Peyer's patch (tissue), 4 donors: ENCODE measurements around the gene PAEP.
"Not testable (repeated sequence)": the region's sequence is repeated elsewhere in the genome, so short reads cannot be mapped to it uniquely, and the experiment has no call there.

ENCODE experiments used
- POLR2A ChIP-seq, 2 donors: fragments of 450-650 bp; IDR thresholded peaks; one replicate each; pipeline ENCODE4 v1.5.1; 2017; ENCODE audit warnings: antibody characterized with exemption in 2 of 2, mild to moderate bottlenecking in 2 of 2, moderate library complexity in 2 of 2
- TF ChIP-seq, protein P1 (sequence below), 6 experiments: fragments of 450-650 bp in 4 of 6; fragments of 200-600 bp in 2 of 6; sonication (generic) in 1 of 6; IDR thresholded peaks; one replicate each; pipeline ENCODE4 v1.5.1; 2017 to 2019; ENCODE audit warnings: antibody characterized with exemption in 6 of 6, mild to moderate bottlenecking in 3 of 6, moderate library complexity in 1 of 6

GRCh38 chr9:135543262-135543894 lies 18.2 kb upstream of the PAEP start:
- TF ChIP-seq, protein P1, sequence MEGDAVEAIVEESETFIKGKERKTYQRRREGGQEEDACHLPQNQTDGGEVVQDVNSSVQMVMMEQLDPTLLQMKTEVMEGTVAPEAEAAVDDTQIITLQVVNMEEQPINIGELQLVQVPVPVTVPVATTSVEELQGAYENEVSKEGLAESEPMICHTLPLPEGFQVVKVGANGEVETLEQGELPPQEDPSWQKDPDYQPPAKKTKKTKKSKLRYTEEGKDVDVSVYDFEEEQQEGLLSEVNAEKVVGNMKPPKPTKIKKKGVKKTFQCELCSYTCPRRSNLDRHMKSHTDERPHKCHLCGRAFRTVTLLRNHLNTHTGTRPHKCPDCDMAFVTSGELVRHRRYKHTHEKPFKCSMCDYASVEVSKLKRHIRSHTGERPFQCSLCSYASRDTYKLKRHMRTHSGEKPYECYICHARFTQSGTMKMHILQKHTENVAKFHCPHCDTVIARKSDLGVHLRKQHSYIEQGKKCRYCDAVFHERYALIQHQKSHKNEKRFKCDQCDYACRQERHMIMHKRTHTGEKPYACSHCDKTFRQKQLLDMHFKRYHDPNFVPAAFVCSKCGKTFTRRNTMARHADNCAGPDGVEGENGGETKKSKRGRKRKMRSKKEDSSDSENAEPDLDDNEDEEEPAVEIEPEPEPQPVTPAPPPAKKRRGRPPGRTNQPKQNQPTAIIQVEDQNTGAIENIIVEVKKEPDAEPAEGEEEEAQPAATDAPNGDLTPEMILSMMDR (IDR thresholded peaks at IDR 0.05), result not testable (repeated sequence)
- not testable (repeated sequence) for TF ChIP-seq POLR2A (IDR thresholded peaks at IDR 0.05)
